ENCODE results near the gene WDR7.

GRCh38 chr18:56987236-56987635, 336.1 kb downstream of the WDR7 start:
- TF ChIP-seq CTCF (conservative IDR thresholded peaks at IDR 0.05; ENCODE audit: low read depth in 2 of 2): no peak
- no peak for TF ChIP-seq REST (IDR thresholded peaks at IDR 0.05; ENCODE audit: unreplicated experiment)
- TF ChIP-seq POLR2AphosphoS5 (IDR thresholded peaks at IDR 0.05; ENCODE audit: low read depth): no peak
